Measurements from ENCODE around the gene PNPLA2. TPM values are rescaled to one million over a fixed set of nuclear protein-coding genes. Genes with fewer than 3 reads are reported as not detected.

PNPLA2 gene
- total and polyA plus RNA-seq, 2 of the 8 experiments (the other 6 are each of a cell fraction or from before 2014, with no cell fraction given), result 30.9 to 62.1 TPM

DNA sequence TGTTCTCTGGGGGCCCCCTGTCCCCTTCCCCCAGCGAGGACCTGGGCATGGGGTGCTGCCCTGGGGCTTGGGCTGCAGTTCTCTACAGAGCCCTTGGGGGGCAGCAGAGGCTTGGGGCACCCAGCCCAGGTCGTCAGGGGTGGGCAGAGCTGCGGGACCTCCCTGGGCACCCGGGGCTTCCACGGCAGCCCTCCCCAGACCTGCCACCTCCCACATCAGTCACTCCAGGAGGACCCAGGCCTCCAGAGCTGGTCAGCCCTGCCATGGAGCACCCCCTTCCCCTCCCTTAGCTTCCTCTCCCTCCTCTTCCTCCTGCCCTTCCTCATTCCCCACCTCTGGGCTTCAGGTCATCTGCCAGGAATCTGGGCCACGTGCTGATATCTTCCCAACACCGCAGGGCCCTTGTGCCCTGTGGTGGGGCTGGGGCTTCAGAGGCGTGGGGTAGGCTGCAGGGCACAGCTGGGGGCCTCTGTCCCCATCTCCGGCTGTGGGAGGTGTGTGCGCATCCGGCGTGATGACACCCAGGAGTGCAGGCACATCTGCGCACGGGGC is 29.7 kb downstream of the PNPLA2 start (continued):
- no peak for TF ChIP-seq SAP30 (IDR thresholded peaks at IDR 0.05; ENCODE audit: insufficient read depth, insufficient replicate concordance, low read length)
- no peak for TF ChIP-seq SP1 (IDR thresholded peaks at IDR 0.05; ENCODE audit: low read depth, low read length)
- 0 out of 4 replicates have a peak, but pooled peaks of 1 of the 2 experiments have one; percentile 40 for TF ChIP-seq SIN3A (conservative IDR thresholded peaks at IDR 0.05 in 1 of 2, IDR thresholded peaks at IDR 0.05 in 1 of 2; ENCODE audit: low read depth in 1 of 2, low read length in 2 of 2)
- no peak for TF ChIP-seq HDAC2 (IDR thresholded peaks at IDR 0.05; ENCODE audit: borderline replicate concordance in 1 of 2, low read depth in 2 of 2, low read length in 2 of 2)
- no peak for TF ChIP-seq BCL11A (IDR thresholded peaks at IDR 0.05; ENCODE audit: low read depth in 2 of 2, low read length in 2 of 2)
- TF ChIP-seq PHF8 (conservative IDR thresholded peaks at IDR 0.05; ENCODE audit: low read depth, low read length), result no peak
- TF ChIP-seq YY1 (IDR thresholded peaks at IDR 0.05; ENCODE audit: low read depth, low read length), result no peak
- no peak for TF ChIP-seq KDM4A (IDR thresholded peaks at IDR 0.05; ENCODE audit: low read depth, low read length, severe bottlenecking)
- 0 out of 2 replicates have a peak, but pooled peaks have one; percentile 2 for TF ChIP-seq TAF1 (IDR thresholded peaks at IDR 0.05; ENCODE audit: low read depth, low read length)
- no peak for TF ChIP-seq CEBPB (IDR thresholded peaks at IDR 0.05; ENCODE audit: low read depth, low read length)
- no peak for TF ChIP-seq MAFK (IDR thresholded peaks at IDR 0.05; ENCODE audit: low read depth, low read length)
- no peak for TF ChIP-seq POU5F1 (IDR thresholded peaks at IDR 0.05; ENCODE audit: low read depth, low read length)
- TF ChIP-seq KDM1A (IDR thresholded peaks at IDR 0.05; ENCODE audit: borderline replicate concordance, low read length), result no peak
- 0 out of 2 replicates have a peak, but pooled peaks have one; percentile 15 for TF ChIP-seq GABPA (IDR thresholded peaks at IDR 0.05; ENCODE audit: borderline replicate concordance, insufficient read depth, low read length)
- TF ChIP-seq CHD1 (IDR thresholded peaks at IDR 0.05; ENCODE audit: low read depth, low read length), result no peak
- no peak for TF ChIP-seq ZNF274 (IDR thresholded peaks at IDR 0.05; ENCODE audit: borderline replicate concordance, extremely low read depth, low read length)
- no peak for TF ChIP-seq ASH2L (IDR thresholded peaks at IDR 0.05; ENCODE audit: low read length)
- TF ChIP-seq EP300 (IDR thresholded peaks at IDR 0.05; ENCODE audit: borderline replicate concordance in 1 of 2, low read depth in 2 of 2, low read length in 2 of 2), result no peak

Measured in H1 (cell line).